ENCODE results near the gene DNAH1.

DNAH1 gene

DNA sequence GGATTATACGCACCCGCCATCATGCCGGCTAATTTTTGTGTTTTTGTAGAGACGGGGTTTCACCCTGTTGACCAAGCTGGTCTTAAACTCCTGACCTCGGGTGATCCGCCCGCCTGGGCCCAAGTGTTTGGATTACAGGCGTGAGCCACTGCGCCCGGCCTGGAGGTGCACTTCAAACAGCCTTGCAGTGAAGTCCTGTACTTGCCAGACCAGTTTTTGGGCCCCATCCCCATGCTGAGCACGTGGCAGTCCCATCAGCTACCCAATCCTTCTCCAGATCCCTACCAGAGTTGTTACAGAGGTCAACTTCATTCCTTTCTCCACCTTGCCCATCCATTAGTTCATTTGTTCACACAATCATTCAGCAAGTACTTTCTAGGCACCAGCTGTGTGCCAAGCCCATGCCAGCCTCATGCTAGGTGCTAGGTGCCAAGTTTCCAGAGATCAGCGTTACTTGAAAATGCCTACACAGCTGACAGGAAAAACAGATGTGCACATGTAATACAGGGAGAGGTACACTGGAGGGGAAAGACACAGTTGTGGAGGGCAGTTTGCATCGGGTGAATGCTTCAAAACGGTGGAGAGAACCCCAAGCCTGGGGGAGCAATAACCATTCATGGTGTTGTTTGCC lies 2.2 kb downstream of the DNAH1 start:
- intact Hi-C loops (cut with DNase I; ENCODE audit: low total_unique reads) = no loop called here
- no peak for DNase-seq
- peak overlapping the region in 1 of 2 donors; percentile 42 for H3K4me3 ChIP-seq
- H3K27me3 ChIP-seq = no peaks in the 10 kb centered on the region
- no peaks in the 10 kb centered on the region for H3K9me3 ChIP-seq
- no peaks in the 10 kb centered on the region for H3K36me3 ChIP-seq
- TF ChIP-seq, protein P1, sequence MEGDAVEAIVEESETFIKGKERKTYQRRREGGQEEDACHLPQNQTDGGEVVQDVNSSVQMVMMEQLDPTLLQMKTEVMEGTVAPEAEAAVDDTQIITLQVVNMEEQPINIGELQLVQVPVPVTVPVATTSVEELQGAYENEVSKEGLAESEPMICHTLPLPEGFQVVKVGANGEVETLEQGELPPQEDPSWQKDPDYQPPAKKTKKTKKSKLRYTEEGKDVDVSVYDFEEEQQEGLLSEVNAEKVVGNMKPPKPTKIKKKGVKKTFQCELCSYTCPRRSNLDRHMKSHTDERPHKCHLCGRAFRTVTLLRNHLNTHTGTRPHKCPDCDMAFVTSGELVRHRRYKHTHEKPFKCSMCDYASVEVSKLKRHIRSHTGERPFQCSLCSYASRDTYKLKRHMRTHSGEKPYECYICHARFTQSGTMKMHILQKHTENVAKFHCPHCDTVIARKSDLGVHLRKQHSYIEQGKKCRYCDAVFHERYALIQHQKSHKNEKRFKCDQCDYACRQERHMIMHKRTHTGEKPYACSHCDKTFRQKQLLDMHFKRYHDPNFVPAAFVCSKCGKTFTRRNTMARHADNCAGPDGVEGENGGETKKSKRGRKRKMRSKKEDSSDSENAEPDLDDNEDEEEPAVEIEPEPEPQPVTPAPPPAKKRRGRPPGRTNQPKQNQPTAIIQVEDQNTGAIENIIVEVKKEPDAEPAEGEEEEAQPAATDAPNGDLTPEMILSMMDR (IDR thresholded peaks at IDR 0.05) = no peak
- H3K27ac ChIP-seq = no peak overlapping the region
- H3K4me1 ChIP-seq = peaks cover 0 to 11% (median 5%) of the 10 kb centered on the region in 4 donors

DNA sequence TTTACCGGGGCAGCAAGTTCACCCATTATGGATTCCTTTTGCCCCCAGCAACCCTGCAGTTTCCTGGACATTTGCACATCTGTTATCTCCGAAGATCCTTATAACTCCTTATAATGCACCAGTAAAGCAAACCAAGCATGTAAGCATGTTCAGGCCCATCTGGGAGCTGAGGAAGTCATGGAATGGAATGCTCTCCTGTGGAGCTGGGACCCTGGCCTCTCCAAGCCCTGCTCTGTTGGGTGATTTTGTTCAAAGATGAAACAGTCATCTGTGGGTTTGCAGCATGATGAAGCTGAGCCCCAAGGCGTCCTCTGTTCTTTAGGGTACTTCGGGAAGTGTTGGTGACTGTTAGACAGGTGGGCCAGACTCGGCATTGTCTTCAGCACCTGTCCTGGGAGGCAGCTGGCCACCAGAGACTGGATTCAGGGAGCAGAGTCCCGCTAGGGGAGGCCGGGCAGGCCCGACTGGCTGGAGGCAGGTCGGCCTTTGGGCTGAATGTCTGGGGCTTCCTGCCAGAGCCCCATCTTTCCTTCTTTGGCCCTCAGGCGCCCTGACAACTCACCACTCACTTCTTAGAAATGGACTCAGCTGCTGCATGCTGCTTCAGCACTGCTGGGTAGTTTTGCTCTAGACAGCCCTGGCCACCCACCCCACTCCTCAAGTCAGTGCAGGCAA lies 3.9 kb downstream of the DNAH1 start:
- intact Hi-C loops (cut with DNase I; ENCODE audit: low total_unique reads) = no loop called here

DNA sequence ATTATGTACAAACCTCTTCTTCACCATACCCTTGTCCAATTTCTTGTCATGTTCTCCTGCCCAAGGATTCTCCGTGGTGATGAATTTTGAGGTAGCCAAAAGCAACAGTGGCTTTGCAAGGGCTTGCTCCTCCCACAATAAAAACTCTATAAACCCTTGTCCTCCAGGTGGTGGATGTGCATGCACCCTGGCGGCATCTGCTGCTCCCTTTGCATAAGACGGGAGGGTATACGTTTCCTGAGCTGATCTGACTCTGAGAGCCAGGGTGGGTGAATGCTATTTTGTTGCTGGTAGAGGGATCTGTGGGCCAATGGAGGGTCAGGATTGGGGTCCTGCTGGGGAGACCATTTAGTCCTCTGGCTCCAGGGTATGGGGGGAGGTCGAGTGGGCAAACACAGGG lies 5.4 kb downstream of the DNAH1 start:
- DNase-seq = no peak
- intact Hi-C loops (cut with DNase I; ENCODE audit: low total_unique reads) = no loop called here

More for the DNA sequence above, 3.9 kb downstream of the DNAH1 start:
- Histone ChIP-seq H3K36me3 (no peaks in the 10 kb centered on the region), H3K4me1 (peaks cover 0 to 11% (median 5%) of the 10 kb centered on the region in 4 donors), H3K27ac (no peak overlapping the region), H3K4me3 (no peak overlapping the region), H3K27me3 (no peaks in the 10 kb centered on the region), H3K9me3 (no peaks in the 10 kb centered on the region)
- DNase-seq = no peak
- TF ChIP-seq, protein P1 (IDR thresholded peaks at IDR 0.05) = no peak

DNA sequence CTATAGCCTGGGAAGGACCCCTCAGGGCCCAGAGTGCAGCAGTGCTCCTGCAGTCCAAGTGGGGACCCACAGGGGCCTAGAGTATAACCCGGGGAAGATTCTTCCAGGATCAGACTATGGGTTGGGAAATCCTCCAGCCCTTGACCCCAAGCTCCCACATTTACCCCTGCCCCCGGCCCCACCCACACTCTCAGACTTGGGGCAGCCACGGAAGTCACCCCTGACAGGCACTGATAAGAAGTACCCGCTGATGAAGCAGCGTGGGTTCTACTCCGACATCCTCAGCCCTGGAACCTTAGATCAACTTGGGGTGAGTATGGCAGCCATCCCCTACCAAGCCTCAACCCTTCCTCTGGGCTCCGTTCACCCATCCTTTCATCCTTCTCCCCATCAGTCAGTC lies 6.3 kb downstream of the DNAH1 start:
- intact Hi-C loops (cut with DNase I; ENCODE audit: low total_unique reads) = no loop called here
- H3K36me3 ChIP-seq = peaks cover 0 to 6% (median 0%) of the 10 kb centered on the region in 3 donors

More for the DNA sequence above, 5.4 kb downstream of the DNAH1 start:
- no peaks in the 10 kb centered on the region for H3K36me3 ChIP-seq
- no peak overlapping the region for H3K4me3 ChIP-seq
- TF ChIP-seq, protein P1 (IDR thresholded peaks at IDR 0.05) = no peak
- no peaks in the 10 kb centered on the region for H3K27me3 ChIP-seq
- H3K9me3 ChIP-seq = no peaks in the 10 kb centered on the region
- peaks cover 0 to 11% (median 5%) of the 10 kb centered on the region in 4 donors for H3K4me1 ChIP-seq
- H3K27ac ChIP-seq = no peak overlapping the region

DNA sequence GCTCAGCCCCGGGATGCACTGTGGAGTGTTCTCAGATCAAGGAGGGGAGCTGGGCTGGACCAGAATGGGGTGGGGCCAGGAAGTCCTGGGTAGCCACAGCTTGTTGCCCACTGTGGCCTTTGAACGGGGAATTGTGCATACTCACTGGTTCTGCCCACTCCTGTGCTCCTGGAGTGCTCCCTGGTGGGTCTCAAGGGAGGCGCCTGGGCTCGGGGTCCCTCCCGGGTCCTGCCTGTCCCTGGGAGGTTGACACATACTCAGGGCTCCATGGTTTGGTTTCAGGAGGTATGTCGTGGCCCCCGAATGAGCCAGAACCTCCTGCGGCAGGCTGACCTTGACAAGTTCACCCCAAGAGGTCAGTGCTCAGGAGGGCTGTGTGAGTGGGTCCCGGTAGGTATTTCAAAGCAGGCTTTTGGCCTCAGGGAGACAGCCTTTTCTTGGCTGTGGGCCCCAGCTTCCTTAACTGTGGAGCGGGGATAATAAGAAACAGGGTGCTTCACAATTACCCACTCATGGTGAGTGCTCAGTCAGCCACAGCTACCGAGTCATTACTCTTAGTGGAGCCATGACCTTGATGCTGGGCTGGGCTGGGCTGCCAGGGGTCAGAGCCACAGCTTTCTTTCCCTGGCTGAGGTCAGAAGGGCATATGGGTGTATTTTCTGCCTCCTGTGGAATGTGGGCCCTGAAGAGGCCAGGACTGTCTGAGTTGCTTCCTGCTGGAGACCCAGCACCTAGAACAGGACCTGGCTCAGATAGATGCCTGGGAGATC lies 7.6 kb downstream of the DNAH1 start:
- intact Hi-C loops (cut with DNase I; ENCODE audit: low total_unique reads) = no loop called here
- H3K9me3 ChIP-seq = no peaks in the 10 kb centered on the region
- no peak for DNase-seq
- H3K4me3 ChIP-seq = no peak overlapping the region
- H3K27me3 ChIP-seq = no peaks in the 10 kb centered on the region
- TF ChIP-seq, protein P1 (IDR thresholded peaks at IDR 0.05) = no peak
- no peak overlapping the region for H3K27ac ChIP-seq
- no peaks in the 10 kb centered on the region for H3K4me1 ChIP-seq
- peaks cover 0 to 6% (median 0%) of the 10 kb centered on the region in 3 donors for H3K36me3 ChIP-seq

More for the DNA sequence above, 6.3 kb downstream of the DNAH1 start:
- H3K9me3 ChIP-seq = no peaks in the 10 kb centered on the region
- no peak overlapping the region for H3K4me3 ChIP-seq
- H3K27ac ChIP-seq = no peak overlapping the region
- H3K4me1 ChIP-seq = peaks cover 0 to 6% (median 3%) of the 10 kb centered on the region in 4 donors
- TF ChIP-seq, protein P1 (IDR thresholded peaks at IDR 0.05) = no peak
- H3K27me3 ChIP-seq = no peaks in the 10 kb centered on the region
- no peak for DNase-seq
